CD4-positive, CD25-positive, alpha-beta regulatory T cell (primary cell): ENCODE data around the gene DHRS1. TPM values are rescaled to one million over a fixed set of nuclear protein-coding genes. Genes with fewer than 3 reads are reported as not detected.
A peak's percentile ranks its signal among the peaks of the same experiment; 100 is the strongest.

Source experiments
- ATAC-seq, 2 donors: fragments of 150-1000 bp; cut with Tn5 transposase; one replicate each; pipeline ENCODE4 v1.10.0; 2021; ENCODE audit warnings: low read depth in 2 of 2, moderate number of reproducible peaks in 2 of 2, moderate library complexity in 1 of 2
- DNase-seq, 3 donors: peaks; one replicate each; pipeline versions ENCODE4 v3.0.0 to v3.0.0-alpha.2; 2012 to 2022; ENCODE audit warnings: mixed read lengths in 1 of 3
- H3K27ac ChIP-seq: one replicate; pipeline ENCODE4 v1.7.0; 2013; ENCODE audit warnings: mild to moderate bottlenecking, low read length; ENCODE audit not compliant: insufficient read depth, poor library complexity, severe bottlenecking
- H3K27me3 ChIP-seq: one replicate; pipeline ENCODE4 v1.7.0; 2013; ENCODE audit warnings: low read length; ENCODE audit not compliant: control insufficient read depth, insufficient read depth
- H3K36me3 ChIP-seq: one replicate; pipeline ENCODE4 v1.7.0; 2013; ENCODE audit warnings: mild to moderate bottlenecking, low read length, moderate library complexity; ENCODE audit not compliant: control insufficient read depth, insufficient read depth
- H3K4me1 ChIP-seq: 2 replicates; pipeline ENCODE4 v1.7.0; 2013; ENCODE audit warnings: mild to moderate bottlenecking, low read length; ENCODE audit not compliant: insufficient read depth, control insufficient read depth, poor library complexity, severe bottlenecking
- H3K4me3 ChIP-seq: one replicate; pipeline ENCODE4 v1.7.0; 2013; ENCODE audit warnings: low read depth, mild to moderate bottlenecking, low read length, moderate library complexity
- H3K9me3 ChIP-seq, 2 experiments: 1 replicate in 1 of 2; 2 replicates in 1 of 2; pipeline ENCODE4 v1.7.0; 2013; ENCODE audit warnings: low read length in 2 of 2, mild to moderate bottlenecking in 1 of 2, moderate library complexity in 1 of 2; ENCODE audit not compliant: control insufficient read depth in 2 of 2
- H3K27ac Mint-ChIP-seq, 3 donors: one replicate each; pipeline ENCODE4 v1.8.0; 2020 to 2022; ENCODE audit warnings: mild to moderate bottlenecking in 3 of 3, mixed read lengths in 3 of 3, moderate library complexity in 2 of 3
- H3K27me3 Mint-ChIP-seq: one replicate; pipeline ENCODE4 v1.8.0; 2022; ENCODE audit warnings: mild to moderate bottlenecking, mixed read lengths
- H3K36me3 Mint-ChIP-seq: one replicate; pipeline ENCODE4 v1.8.0; 2020; ENCODE audit warnings: mixed read lengths
- H3K4me1 Mint-ChIP-seq, 4 donors: one replicate each; pipeline ENCODE4 v1.8.0; 2020 to 2022; ENCODE audit warnings: mixed read lengths in 4 of 4, mild to moderate bottlenecking in 1 of 4
- H3K4me3 Mint-ChIP-seq, 4 donors: one replicate each; pipeline ENCODE4 v1.8.0; 2020 to 2022; ENCODE audit warnings: mild to moderate bottlenecking in 4 of 4, mixed read lengths in 4 of 4, moderate library complexity in 3 of 4
- H3K9me3 Mint-ChIP-seq, 7 donors: one replicate each; pipeline ENCODE4 v1.8.0; 2020 to 2022; ENCODE audit warnings: mixed read lengths in 7 of 7, mild to moderate bottlenecking in 3 of 7, moderate library complexity in 2 of 7
- polyA plus RNA-seq, 4 donors: library from polyadenylated mRNA; unstranded; fragments of 300-500 nt; fragmentation: Illumina TruSeq; gene quantifications; one replicate each; pipeline ENCODE4 v1.2.3, GENCODE V29; 2021
- total RNA-seq: library from RNA; stranded (reverse); gene quantifications from one replicate; pipeline ENCODE4 v1.2.3, GENCODE V29; 2022

DHRS1 gene
- total and polyA plus RNA-seq, 5 donors from 2014 or later: 21.7 to 48.5 (median 32.5) TPM

DNA sequence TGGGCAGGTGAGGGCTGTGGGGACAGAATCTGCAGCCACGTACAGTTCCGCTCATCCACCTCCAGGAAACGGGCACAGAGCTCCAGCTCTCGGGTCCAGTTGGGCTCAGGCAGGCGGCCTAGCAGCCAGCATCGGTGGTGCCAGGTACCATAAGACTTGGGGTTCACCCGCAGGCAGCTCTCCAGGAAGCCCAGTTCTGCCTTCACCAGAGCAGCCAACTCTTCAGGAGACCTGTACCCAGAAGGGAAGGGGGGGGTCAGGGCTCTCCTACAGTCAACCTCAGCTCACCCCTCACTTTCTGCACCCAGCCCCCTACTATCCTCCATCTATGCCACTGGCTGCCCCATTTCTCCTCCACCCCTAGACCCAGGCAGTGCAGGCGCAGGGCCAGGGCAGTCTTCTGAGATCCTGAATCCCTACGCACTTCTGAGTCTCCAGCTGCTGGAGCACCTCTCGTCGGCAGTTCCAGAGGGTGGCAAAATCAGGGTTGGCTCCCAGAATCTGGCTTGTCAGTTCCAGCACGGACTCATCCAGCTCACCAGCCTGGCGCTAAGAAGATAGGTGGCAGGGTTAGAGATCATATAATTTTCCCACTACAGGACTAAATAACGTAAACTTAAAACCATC, 29.6 kb downstream of the DHRS1 start:
- Mint-ChIP-seq H3K27ac (peak overlapping the region in 2 of 3 donors; percentile 97 to 98), H3K27me3 (no peaks in the 10 kb centered on the region), H3K4me3 (peak overlapping the region; percentile 86 to 95 (median 92)), H3K36me3 (peaks cover 17% of the 10 kb centered on the region), H3K4me1 (peaks cover 23 to 49% (median 31%) of the 10 kb centered on the region in 4 donors), H3K9me3 (no peaks in the 10 kb centered on the region)
- H3K4me3 ChIP-seq: no peak overlapping the region
- H3K27me3 ChIP-seq: no peaks in the 10 kb centered on the region
- H3K27ac ChIP-seq: no peak overlapping the region
- no peaks in the 10 kb centered on the region for H3K9me3 ChIP-seq
- no peak for ATAC-seq
- peaks cover 26% of the 10 kb centered on the region for H3K36me3 ChIP-seq
- peaks cover 32% of the 10 kb centered on the region for H3K4me1 ChIP-seq
- no peak for DNase-seq

DNA sequence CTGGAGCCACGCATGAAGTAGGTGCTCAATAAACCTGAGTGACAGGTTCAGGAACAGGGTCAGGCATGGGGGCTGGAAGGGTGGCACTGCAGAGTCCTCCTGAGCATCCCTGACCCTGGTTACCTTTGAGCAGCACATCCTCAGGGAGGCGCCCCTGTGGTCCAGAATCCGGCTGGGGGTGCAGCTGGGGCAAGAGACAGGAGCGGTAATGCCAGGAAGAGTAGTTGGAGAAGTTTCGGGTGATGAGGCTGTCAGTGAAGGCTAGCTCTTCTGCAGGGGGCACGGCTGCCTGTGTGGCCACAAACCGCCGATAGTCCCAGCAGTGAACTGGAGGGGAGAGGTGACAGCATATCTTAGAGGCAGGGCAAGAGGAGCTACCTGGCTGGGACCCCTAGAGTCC, 30.2 kb downstream of the DHRS1 start:
- H3K9me3 ChIP-seq: no peaks in the 10 kb centered on the region
- Mint-ChIP-seq H3K4me1 (peaks cover 22 to 46% (median 30%) of the 10 kb centered on the region in 4 donors), H3K27me3 (no peaks in the 10 kb centered on the region), H3K36me3 (peaks cover 20% of the 10 kb centered on the region), H3K27ac (peak overlapping the region in 2 of 3 donors; percentile 31 to 49), H3K9me3 (no peaks in the 10 kb centered on the region), H3K4me3 (peak overlapping the region; percentile 39 to 95 (median 78))
- DNase-seq: no peak
- H3K27me3 ChIP-seq: no peaks in the 10 kb centered on the region
- peaks cover 26% of the 10 kb centered on the region for H3K36me3 ChIP-seq
- H3K27ac ChIP-seq: no peak overlapping the region
- H3K4me3 ChIP-seq: no peak overlapping the region
- H3K4me1 ChIP-seq: peaks cover 29% of the 10 kb centered on the region
- no peak for ATAC-seq

DNA sequence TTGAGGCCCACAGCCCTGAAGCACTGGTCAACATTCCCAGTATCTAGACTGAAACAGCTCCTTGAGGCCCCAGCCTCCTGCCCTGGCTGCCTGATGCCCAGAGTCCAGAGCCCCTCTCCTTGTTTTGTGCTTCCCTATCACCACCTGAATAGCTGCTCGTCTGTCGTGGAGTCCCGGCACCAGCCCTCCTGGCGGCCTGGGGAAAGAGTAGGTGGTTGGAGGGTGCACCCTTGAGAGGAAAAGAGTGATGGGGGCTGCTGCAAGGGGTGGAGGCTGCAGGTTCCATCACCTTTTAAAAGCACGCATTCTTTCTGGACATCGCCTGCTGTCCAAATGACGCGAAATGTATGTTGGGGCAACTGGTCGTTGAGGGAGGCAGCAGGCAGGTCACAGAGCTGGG, 31.4 kb downstream of the DHRS1 start:
- H3K4me3 ChIP-seq: no peak overlapping the region
- no peak overlapping the region for H3K4me3 Mint-ChIP-seq
- peaks cover 20% of the 10 kb centered on the region for H3K36me3 Mint-ChIP-seq
- peaks cover 26% of the 10 kb centered on the region for H3K36me3 ChIP-seq
- H3K27me3 ChIP-seq: no peaks in the 10 kb centered on the region
- no peaks in the 10 kb centered on the region for H3K9me3 Mint-ChIP-seq
- DNase-seq: no peak
- peaks cover 20% of the 10 kb centered on the region for H3K4me1 ChIP-seq
- H3K27ac Mint-ChIP-seq: peak overlapping the region in 1 of 3 donors; percentile 49
- H3K4me1 Mint-ChIP-seq: peaks cover 11 to 34% (median 20%) of the 10 kb centered on the region in 4 donors
- no peaks in the 10 kb centered on the region for H3K27me3 Mint-ChIP-seq
- no peak overlapping the region for H3K27ac ChIP-seq
- ATAC-seq: no peak
- no peaks in the 10 kb centered on the region for H3K9me3 ChIP-seq

DNA sequence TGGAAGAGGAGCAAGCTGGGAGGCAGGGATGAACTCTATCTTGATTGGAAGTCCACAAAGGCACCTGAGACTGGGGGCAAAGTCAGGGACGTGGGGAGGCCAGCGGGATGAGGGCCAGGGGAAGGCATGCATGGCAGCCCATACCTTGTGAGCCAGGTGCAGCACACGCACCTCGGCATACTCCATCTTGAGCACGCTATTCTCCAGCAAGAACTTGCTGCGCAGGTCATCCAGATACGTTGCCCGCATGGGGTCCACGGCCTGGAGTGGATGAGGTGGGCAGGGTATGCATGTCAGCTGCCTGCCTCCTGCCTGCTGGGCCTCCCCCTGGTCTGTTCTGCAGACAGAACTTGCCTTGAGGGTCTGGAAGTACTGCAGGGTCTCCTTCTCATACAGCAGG, 32.1 kb downstream of the DHRS1 start:
- Histone ChIP-seq H3K36me3 (peaks cover 26% of the 10 kb centered on the region), H3K4me1 (peaks cover 15% of the 10 kb centered on the region), H3K4me3 (no peak overlapping the region), H3K27ac (no peak overlapping the region), H3K9me3 (no peaks in the 10 kb centered on the region), H3K27me3 (no peaks in the 10 kb centered on the region)
- Mint-ChIP-seq H3K27ac (peak overlapping the region in 2 of 3 donors; percentile 75 to 96), H3K4me3 (peak overlapping the region in 3 of 4 donors; percentile 2 to 66 (median 22)), H3K36me3 (peaks cover 22% of the 10 kb centered on the region), H3K9me3 (no peaks in the 10 kb centered on the region), H3K27me3 (no peaks in the 10 kb centered on the region), H3K4me1 (peaks cover 11 to 29% (median 17%) of the 10 kb centered on the region in 4 donors)
- no peak for ATAC-seq
- DNase-seq: no peak

DNA sequence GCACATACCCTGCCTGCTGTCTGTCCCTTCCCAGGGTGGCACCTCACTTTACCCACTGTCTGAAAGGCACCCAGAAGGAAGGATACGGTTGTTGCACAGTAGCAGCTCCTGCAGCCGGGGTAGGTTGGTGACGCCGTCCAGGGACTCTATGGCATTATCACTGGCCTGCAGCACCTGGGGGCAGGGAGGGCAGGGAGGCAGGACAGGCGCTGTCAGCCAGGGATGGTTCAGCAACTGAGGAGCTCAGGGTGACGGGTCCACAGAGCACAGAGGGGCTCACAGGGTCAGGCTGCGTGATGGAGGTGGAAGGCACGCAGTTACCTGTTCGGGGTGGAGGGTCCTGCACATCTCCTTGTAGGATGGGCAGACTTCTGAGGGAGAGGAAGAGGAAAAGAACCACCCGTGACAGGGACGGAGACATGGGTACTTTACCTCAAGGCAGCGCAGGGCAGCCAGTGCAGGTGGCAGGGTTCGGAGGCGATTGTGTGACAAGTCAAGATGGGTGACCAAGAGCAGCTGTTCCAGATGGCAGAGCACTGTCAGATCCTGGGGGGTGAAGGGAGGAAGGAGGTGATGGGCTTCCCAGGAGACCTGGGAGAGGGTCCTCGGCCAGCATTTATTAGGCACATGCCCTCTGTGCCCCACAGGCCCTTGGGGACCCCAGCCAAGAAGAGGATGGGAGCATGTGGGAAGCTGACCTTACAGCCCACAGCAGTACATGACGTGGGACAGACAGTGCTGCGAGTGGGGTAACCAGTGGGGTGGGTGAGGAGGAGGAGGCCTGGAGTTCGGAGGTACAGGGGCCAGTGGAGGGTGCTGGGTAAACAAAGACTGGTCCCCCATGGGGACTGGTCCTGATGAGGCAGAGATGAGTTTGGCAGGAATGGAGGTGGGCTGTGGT, 33.0 kb downstream of the DHRS1 start:
- Histone ChIP-seq H3K27me3 (no peaks in the 10 kb centered on the region), H3K4me3 (no peak overlapping the region), H3K36me3 (peaks cover 26% of the 10 kb centered on the region), H3K4me1 (peaks cover 8% of the 10 kb centered on the region), H3K27ac (no peak overlapping the region), H3K9me3 (no peaks in the 10 kb centered on the region)
- peak overlapping the region in 2 of 3 donors; percentile 75 to 96 for H3K27ac Mint-ChIP-seq
- no peak for ATAC-seq
- peaks cover 6 to 20% (median 8%) of the 10 kb centered on the region in 4 donors for H3K4me1 Mint-ChIP-seq
- H3K4me3 Mint-ChIP-seq: peak overlapping the region in 2 of 4 donors; percentile 24 to 66
- H3K9me3 Mint-ChIP-seq: no peaks in the 10 kb centered on the region
- no peaks in the 10 kb centered on the region for H3K27me3 Mint-ChIP-seq
- no peak for DNase-seq
- peaks cover 25% of the 10 kb centered on the region for H3K36me3 Mint-ChIP-seq

DNA sequence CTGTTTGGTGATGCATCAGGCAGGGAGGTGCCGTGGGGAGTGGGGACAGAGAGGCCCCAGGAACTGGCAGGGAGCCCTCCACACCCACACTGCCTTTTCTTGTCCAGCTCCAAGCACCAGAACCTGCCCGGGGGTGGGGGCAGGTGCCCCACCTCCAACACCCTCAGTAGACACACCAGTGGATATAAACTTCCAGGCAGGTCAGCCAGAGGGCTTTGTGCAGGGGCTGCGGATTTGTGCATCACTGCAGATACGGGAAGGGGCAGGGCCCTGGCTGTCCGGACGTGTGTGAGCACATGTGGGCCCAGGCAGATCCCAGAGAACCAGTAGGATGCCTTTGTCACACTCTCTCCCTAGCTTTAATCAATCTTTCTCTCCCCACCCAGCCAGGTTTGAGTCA, 35.3 kb downstream of the DHRS1 start:
- H3K27me3 Mint-ChIP-seq: no peaks in the 10 kb centered on the region
- H3K4me3 ChIP-seq: no peak overlapping the region
- H3K9me3 ChIP-seq: no peaks in the 10 kb centered on the region
- DNase-seq: no peak
- no peak overlapping the region for H3K27ac ChIP-seq
- H3K27ac Mint-ChIP-seq: peak overlapping the region in 1 of 3 donors; percentile 85
- H3K36me3 ChIP-seq: peaks cover 26% of the 10 kb centered on the region
- H3K4me3 Mint-ChIP-seq: no peak overlapping the region
- no peak for ATAC-seq
- peaks cover 29% of the 10 kb centered on the region for H3K36me3 Mint-ChIP-seq
- no peaks in the 10 kb centered on the region for H3K9me3 Mint-ChIP-seq
- no peaks in the 10 kb centered on the region for H3K4me1 ChIP-seq
- no peaks in the 10 kb centered on the region for H3K27me3 ChIP-seq
- peaks cover 0 to 7% (median 0%) of the 10 kb centered on the region in 4 donors for H3K4me1 Mint-ChIP-seq

DNA sequence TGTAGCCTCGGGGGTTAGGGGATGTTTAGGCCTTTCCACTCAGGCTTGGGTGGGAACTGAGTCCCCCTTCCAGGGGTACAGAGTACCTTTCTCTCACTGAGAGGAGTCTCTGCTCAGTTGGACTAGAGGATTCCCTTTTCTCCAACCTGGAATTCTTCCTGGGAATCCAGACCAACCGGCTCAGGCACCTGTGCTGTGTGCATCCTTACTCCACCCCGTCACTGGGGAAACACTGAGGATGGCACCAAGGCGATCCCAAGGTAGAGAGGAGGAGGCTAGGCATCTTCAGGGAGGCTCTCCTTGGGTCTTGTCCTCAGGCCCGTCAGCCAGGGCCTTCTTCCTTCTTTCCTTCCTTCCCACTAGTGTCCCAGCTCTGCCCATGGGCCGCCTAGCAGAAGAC, 35.7 kb downstream of the DHRS1 start:
- Histone ChIP-seq H3K4me1 (no peaks in the 10 kb centered on the region), H3K27ac (no peak overlapping the region), H3K36me3 (peaks cover 21% of the 10 kb centered on the region), H3K27me3 (no peaks in the 10 kb centered on the region), H3K9me3 (no peaks in the 10 kb centered on the region), H3K4me3 (no peak overlapping the region)
- Mint-ChIP-seq H3K9me3 (no peaks in the 10 kb centered on the region), H3K27me3 (no peaks in the 10 kb centered on the region), H3K36me3 (peaks cover 29% of the 10 kb centered on the region), H3K27ac (no peak overlapping the region), H3K4me1 (peaks cover 0 to 7% (median 0%) of the 10 kb centered on the region in 4 donors), H3K4me3 (no peak overlapping the region)
- ATAC-seq (no peak), DNase-seq (no peak)
